HL-60 (cell line): Measurements from ENCODE around the gene RSRC1.

ENCODE experiments used
- CTCF ChIP-seq: IDR thresholded peaks from one replicate; pipeline ENCODE4 v1.5.1; 2011; ENCODE audit warnings: low read length, control low read depth, inconsistent platforms; ENCODE audit not compliant: insufficient read depth
- GABPA ChIP-seq: IDR thresholded peaks from 2 replicates; pipeline ENCODE4 v1.6.1; 2012; ENCODE audit warnings: low read depth
- POLR2AphosphoS5 ChIP-seq: IDR thresholded peaks from 2 replicates; pipeline ENCODE4 v1.6.1; 2012; ENCODE audit warnings: low read depth

DNA sequence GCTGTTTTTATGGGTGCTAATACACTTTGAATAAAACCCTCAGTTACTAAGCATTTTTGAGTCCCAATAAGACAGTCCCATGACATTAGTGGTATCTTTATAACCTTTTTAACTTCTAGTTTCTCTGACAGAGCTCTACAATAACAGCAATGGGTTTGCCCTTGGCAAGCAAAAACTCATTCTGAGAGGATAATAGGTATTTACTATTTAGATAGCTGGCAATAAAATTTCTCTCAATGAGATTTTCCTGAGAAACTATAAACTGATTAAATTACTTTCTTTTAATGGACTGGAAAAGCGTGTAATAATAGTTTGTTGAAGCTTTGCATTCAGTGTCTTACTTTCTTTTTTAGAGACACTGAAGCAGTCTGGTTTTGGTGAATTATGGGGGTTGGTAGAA, 293.1 kb downstream of the RSRC1 start:
- no peak for TF ChIP-seq CTCF
- TF ChIP-seq POLR2AphosphoS5: no peak
- TF ChIP-seq GABPA: no peak
